OCI-LY1 (cell line): ENCODE results near the gene EXPH5.

Experiments used
- CTCF ChIP-seq: fragments of 200-600 bp; sonication (generic), shearing (Covaris generic); IDR thresholded peaks from 2 replicates; pipeline ENCODE4 v1.5.1; 2017; ENCODE audit warnings: mild to moderate bottlenecking, antibody characterized with exemption, low read length, moderate library complexity, mixed read lengths
- EZH2 ChIP-seq: fragments of 200-600 bp; sonication (generic), shearing (Covaris generic); IDR thresholded peaks from 2 replicates; pipeline ENCODE4 v1.8.0; 2017; ENCODE audit warnings: borderline replicate concordance, mixed run types, mild to moderate bottlenecking, antibody characterized with exemption, low read length, moderate library complexity, mixed read lengths

- TF ChIP-seq CTCF: no peak
- TF ChIP-seq EZH2: no peak
Observed at GRCh38 chr11:108483163-108483562, 110.4 kb downstream of the EXPH5 start.
